HEK293 (cell line): Measurements from ENCODE around the gene TMEM259.

ENCODE experiments used
- CTCF ChIA-PET: fragments of 350-600 bp; formaldehyde crosslinking; extraction: SDS; loops from one replicate; lab custom pipeline; 2021; ENCODE audit warnings: antibody characterized with exemption; lab: Yijun Ruan, JAX
- POLR2A ChIA-PET: fragments of 300-600 bp; formaldehyde crosslinking; extraction: SDS; loops from one replicate; lab custom pipeline; 2020; ENCODE audit warnings: antibody characterized with exemption, inconsistent platforms; lab: Yijun Ruan, JAX
- H3K27ac ChIP-seq: fragments of 200-500 bp; sonication (Bioruptor generic); 2 replicates; pipeline ENCODE4 v1.5.1; 2014; ENCODE audit warnings: low read depth, low read length, control low read depth, inconsistent platforms; ENCODE audit errors: extremely low read depth
- H3K36me3 ChIP-seq, 2 experiments: fragments of 200-500 bp in 1 of 2; sonication (Bioruptor generic) in 1 of 2; 1 replicate in 1 of 2; 2 replicates in 1 of 2; pipeline ENCODE4 v1.5.1; 2014 to 2017; ENCODE audit warnings: inconsistent platforms in 2 of 2, low read length in 2 of 2; ENCODE audit not compliant: control insufficient read depth in 2 of 2, insufficient read depth in 1 of 2
- H3K4me1 ChIP-seq: fragments of 200-500 bp; sonication (Bioruptor generic); 2 replicates; pipeline ENCODE4 v1.5.1; 2014; ENCODE audit warnings: mild to moderate bottlenecking, low read length, inconsistent platforms; ENCODE audit not compliant: control insufficient read depth, insufficient read depth
- H3K4me3 ChIP-seq: 2 replicates; pipeline ENCODE4 v1.5.1; 2011; ENCODE audit warnings: low read depth, mild to moderate bottlenecking, control low read depth, low read length, moderate library complexity
- H3K9me3 ChIP-seq: fragments of 200-500 bp; sonication (Bioruptor generic); 2 replicates; pipeline ENCODE4 v1.5.1; 2014; ENCODE audit warnings: low read depth, low read length, inconsistent platforms; ENCODE audit not compliant: control insufficient read depth, insufficient read depth
- GLI2 ChIP-seq: fragments of 450-650 bp; formaldehyde crosslinking; IDR thresholded peaks from 2 replicates; pipeline ENCODE4; 2017; ENCODE audit warnings: missing biosample characterization, missing genetic modification characterization, low read depth, borderline replicate concordance
- KLF9 ChIP-seq: fragments of 450-650 bp; formaldehyde crosslinking; IDR thresholded peaks from 2 replicates; pipeline ENCODE4 v1.5.1; 2016; ENCODE audit warnings: missing biosample characterization, missing genetic modification characterization, low read depth
- PRDM1 ChIP-seq: fragments of 450-650 bp; formaldehyde crosslinking; IDR thresholded peaks from 2 replicates; pipeline ENCODE4; 2016; ENCODE audit warnings: missing biosample characterization, missing genetic modification characterization
- TRIM28 ChIP-seq: IDR thresholded peaks from 2 replicates; pipeline ENCODE4 v1.6.1; 2011; ENCODE audit warnings: low read length, control low read depth, borderline replicate concordance
- YY2 ChIP-seq: fragments of 450-650 bp; formaldehyde crosslinking; IDR thresholded peaks from 2 replicates; pipeline ENCODE4 v1.5.1; 2016; ENCODE audit warnings: missing biosample characterization, missing genetic modification characterization
- ZBTB1 ChIP-seq: fragments of 450-650 bp; formaldehyde crosslinking; IDR thresholded peaks from 2 replicates; pipeline ENCODE4 v1.5.1; 2016; ENCODE audit warnings: missing biosample characterization, missing genetic modification characterization
- ZBTB49 ChIP-seq: fragments of 450-650 bp; formaldehyde crosslinking; IDR thresholded peaks from 2 replicates; pipeline ENCODE4 v1.5.1; 2016; ENCODE audit warnings: missing biosample characterization, missing genetic modification characterization, low read depth
- ZFHX2 ChIP-seq: fragments of 450-650 bp; formaldehyde crosslinking; conservative IDR thresholded peaks from 2 replicates; pipeline ENCODE4 v1.5.1; 2016; ENCODE audit warnings: missing biosample characterization, missing genetic modification characterization
- ZFP41 ChIP-seq: fragments of 450-650 bp; formaldehyde crosslinking; IDR thresholded peaks from 2 replicates; pipeline ENCODE4 v1.5.1; 2016; ENCODE audit warnings: missing biosample characterization, missing genetic modification characterization, borderline replicate concordance
- ZNF10 ChIP-seq: fragments of 450-650 bp; formaldehyde crosslinking; IDR thresholded peaks from 2 replicates; pipeline ENCODE4 v1.5.1; 2017; ENCODE audit warnings: missing biosample characterization, missing genetic modification characterization
- ZNF140 ChIP-seq: fragments of 450-650 bp; formaldehyde crosslinking; IDR thresholded peaks from 2 replicates; pipeline ENCODE4 v1.5.1; 2016; ENCODE audit warnings: missing biosample characterization, missing genetic modification characterization
- ZNF18 ChIP-seq: fragments of 450-650 bp; formaldehyde crosslinking; IDR thresholded peaks from 2 replicates; pipeline ENCODE4 v1.5.1; 2016; ENCODE audit warnings: missing biosample characterization, missing genetic modification characterization
- ZNF2 ChIP-seq: fragments of 450-650 bp; formaldehyde crosslinking; IDR thresholded peaks from 2 replicates; pipeline ENCODE4 v1.5.1; 2016; ENCODE audit warnings: missing biosample characterization, missing genetic modification characterization
- ZNF211 ChIP-seq: fragments of 450-650 bp; formaldehyde crosslinking; IDR thresholded peaks from 2 replicates; pipeline ENCODE4 v1.5.1; 2016; ENCODE audit warnings: low read depth, missing biosample characterization, missing genetic modification characterization
- ZNF335 ChIP-seq: fragments of 450-650 bp; formaldehyde crosslinking; conservative IDR thresholded peaks from 2 replicates; pipeline ENCODE4 v1.5.1; 2016; ENCODE audit warnings: missing biosample characterization, missing genetic modification characterization
- ZNF416 ChIP-seq: fragments of 450-650 bp; formaldehyde crosslinking; IDR thresholded peaks from 2 replicates; pipeline ENCODE4 v1.5.1; 2016; ENCODE audit warnings: missing biosample characterization, missing genetic modification characterization
- ZNF792 ChIP-seq: fragments of 450-650 bp; formaldehyde crosslinking; IDR thresholded peaks from 2 replicates; pipeline ENCODE4 v1.5.1; 2016; ENCODE audit warnings: missing biosample characterization, missing genetic modification characterization
- ZNF843 ChIP-seq: fragments of 450-650 bp; formaldehyde crosslinking; IDR thresholded peaks from 2 replicates; pipeline ENCODE4 v1.5.1; 2016; ENCODE audit warnings: missing biosample characterization, missing genetic modification characterization
- TF ChIP-seq, protein P1 (sequence below): fragments of 450-650 bp; formaldehyde crosslinking; optimal IDR thresholded peaks from 2 replicates; pipeline ENCODE3; 2016; ENCODE audit warnings: missing biosample characterization, mild to moderate bottlenecking, missing genetic modification characterization
- TF ChIP-seq, protein P2 (sequence below): fragments of 450-650 bp; formaldehyde crosslinking; IDR thresholded peaks from 2 replicates; pipeline ENCODE4 v1.5.1; 2016; ENCODE audit warnings: missing biosample characterization, missing genetic modification characterization

The TMEM259 gene

GRCh38 chr19:1055028-1055425 lies 34.1 kb upstream of the TMEM259 start:
- CTCF ChIA-PET: no interaction called here
- H3K36me3 ChIP-seq: peaks cover 0 to 41% of the 10 kb centered on the region in 2 experiments; a peak in 2 of 3 replicates
- H3K9me3 ChIP-seq: no peaks in the 10 kb centered on the region
- no peak overlapping the region for H3K27ac ChIP-seq
- H3K4me3 ChIP-seq: no peak overlapping the region
- POLR2A ChIA-PET: interaction anchor here (0.6 to 0.7 kb wide), 3 partner anchors 9 to 30 kb away, joined by 3 to 7 read pairs (median 3); partner anchors contain the start of gene ABCA7
- no peak for TF ChIP-seq ZNF2 (tag by site-specific recombination)
- TF ChIP-seq, protein P1, sequence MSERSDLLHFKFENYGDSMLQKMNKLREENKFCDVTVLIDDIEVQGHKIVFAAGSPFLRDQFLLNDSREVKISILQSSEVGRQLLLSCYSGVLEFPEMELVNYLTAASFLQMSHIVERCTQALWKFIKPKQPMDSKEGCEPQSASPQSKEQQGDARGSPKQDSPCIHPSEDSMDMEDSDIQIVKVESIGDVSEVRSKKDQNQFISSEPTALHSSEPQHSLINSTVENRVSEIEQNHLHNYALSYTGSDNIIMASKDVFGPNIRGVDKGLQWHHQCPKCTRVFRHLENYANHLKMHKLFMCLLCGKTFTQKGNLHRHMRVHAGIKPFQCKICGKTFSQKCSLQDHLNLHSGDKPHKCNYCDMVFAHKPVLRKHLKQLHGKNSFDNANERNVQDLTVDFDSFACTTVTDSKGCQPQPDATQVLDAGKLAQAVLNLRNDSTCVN (tag by site-specific recombination): no peak
- no peak for TF ChIP-seq ZBTB1 (tag by site-specific recombination)
- no peak for TF ChIP-seq ZNF10 (tag by site-specific recombination)
- TF ChIP-seq ZFHX2 (tag by site-specific recombination): no peak
- no peak for TF ChIP-seq YY2
- TF ChIP-seq ZFP41 (tag by site-specific recombination): no peak
- TF ChIP-seq KLF9: no peak
- TF ChIP-seq ZNF416 (tag by site-specific recombination): no peak
- TF ChIP-seq ZBTB49: no peak
- TF ChIP-seq PRDM1 (tag by site-specific recombination): no peak
- TF ChIP-seq ZNF792 (tag by site-specific recombination): no peak
- TF ChIP-seq ZNF18 (tag by site-specific recombination): no peak
- TF ChIP-seq ZNF140: no peak
- TF ChIP-seq GLI2 (tag by site-specific recombination): no peak
- no peak for TF ChIP-seq TRIM28
- TF ChIP-seq ZNF335: no peak
- TF ChIP-seq, protein P2, sequence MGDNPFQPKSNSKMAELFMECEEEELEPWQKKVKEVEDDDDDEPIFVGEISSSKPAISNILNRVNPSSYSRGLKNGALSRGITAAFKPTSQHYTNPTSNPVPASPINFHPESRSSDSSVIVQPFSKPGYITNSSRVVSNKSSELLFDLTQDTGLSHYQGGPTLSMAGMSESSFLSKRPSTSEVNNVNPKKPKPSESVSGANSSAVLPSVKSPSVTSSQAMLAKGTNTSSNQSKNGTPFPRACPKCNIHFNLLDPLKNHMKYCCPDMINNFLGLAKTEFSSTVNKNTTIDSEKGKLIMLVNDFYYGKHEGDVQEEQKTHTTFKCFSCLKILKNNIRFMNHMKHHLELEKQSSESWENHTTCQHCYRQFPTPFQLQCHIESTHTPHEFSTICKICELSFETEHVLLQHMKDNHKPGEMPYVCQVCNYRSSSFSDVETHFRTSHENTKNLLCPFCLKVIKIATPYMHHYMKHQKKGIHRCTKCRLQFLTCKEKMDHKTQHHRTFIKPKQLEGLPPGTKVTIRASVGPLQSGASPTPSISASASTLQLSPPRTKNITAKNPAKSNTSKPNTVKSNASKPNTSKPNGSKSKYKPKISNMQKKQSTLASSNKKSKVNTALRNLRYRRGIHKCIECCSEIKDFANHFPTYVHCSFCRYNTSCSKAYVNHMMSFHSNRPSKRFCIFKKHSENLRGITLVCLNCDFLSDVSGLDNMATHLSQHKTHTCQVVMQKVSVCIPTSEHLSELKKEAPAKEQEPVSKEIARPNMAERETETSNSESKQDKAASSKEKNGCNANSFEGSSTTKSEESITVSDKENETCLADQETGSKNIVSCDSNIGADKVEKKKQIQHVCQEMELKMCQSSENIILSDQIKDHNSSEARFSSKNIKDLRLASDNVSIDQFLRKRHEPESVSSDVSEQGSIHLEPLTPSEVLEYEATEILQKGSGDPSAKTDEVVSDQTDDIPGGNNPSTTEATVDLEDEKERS (tag by site-specific recombination): no peak
- no peak for TF ChIP-seq ZNF211 (tag by site-specific recombination)
- TF ChIP-seq ZNF843 (tag by site-specific recombination): no peak
- no peaks in the 10 kb centered on the region for H3K4me1 ChIP-seq
